ENCODE measurements around the gene TGFA.

GRCh38 chr2:70454936-70455544 is 98.6 kb downstream of the TGFA start:
- TF ChIP-seq EZH2phosphoT487 (IDR thresholded peaks at IDR 0.05; ENCODE audit: borderline replicate concordance, low read depth, low read length) (no peak), CTCF (conservative IDR thresholded peaks at IDR 0.05; ENCODE audit: low read length) (no peak)
